Measurements from ENCODE around the gene MMRN2.
"Not testable (repeated sequence)": the region's sequence is repeated elsewhere in the genome, so short reads cannot be mapped to it uniquely, and the experiment has no call there.

The MMRN2 gene, protein sequence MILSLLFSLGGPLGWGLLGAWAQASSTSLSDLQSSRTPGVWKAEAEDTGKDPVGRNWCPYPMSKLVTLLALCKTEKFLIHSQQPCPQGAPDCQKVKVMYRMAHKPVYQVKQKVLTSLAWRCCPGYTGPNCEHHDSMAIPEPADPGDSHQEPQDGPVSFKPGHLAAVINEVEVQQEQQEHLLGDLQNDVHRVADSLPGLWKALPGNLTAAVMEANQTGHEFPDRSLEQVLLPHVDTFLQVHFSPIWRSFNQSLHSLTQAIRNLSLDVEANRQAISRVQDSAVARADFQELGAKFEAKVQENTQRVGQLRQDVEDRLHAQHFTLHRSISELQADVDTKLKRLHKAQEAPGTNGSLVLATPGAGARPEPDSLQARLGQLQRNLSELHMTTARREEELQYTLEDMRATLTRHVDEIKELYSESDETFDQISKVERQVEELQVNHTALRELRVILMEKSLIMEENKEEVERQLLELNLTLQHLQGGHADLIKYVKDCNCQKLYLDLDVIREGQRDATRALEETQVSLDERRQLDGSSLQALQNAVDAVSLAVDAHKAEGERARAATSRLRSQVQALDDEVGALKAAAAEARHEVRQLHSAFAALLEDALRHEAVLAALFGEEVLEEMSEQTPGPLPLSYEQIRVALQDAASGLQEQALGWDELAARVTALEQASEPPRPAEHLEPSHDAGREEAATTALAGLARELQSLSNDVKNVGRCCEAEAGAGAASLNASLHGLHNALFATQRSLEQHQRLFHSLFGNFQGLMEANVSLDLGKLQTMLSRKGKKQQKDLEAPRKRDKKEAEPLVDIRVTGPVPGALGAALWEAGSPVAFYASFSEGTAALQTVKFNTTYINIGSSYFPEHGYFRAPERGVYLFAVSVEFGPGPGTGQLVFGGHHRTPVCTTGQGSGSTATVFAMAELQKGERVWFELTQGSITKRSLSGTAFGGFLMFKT

DNA sequence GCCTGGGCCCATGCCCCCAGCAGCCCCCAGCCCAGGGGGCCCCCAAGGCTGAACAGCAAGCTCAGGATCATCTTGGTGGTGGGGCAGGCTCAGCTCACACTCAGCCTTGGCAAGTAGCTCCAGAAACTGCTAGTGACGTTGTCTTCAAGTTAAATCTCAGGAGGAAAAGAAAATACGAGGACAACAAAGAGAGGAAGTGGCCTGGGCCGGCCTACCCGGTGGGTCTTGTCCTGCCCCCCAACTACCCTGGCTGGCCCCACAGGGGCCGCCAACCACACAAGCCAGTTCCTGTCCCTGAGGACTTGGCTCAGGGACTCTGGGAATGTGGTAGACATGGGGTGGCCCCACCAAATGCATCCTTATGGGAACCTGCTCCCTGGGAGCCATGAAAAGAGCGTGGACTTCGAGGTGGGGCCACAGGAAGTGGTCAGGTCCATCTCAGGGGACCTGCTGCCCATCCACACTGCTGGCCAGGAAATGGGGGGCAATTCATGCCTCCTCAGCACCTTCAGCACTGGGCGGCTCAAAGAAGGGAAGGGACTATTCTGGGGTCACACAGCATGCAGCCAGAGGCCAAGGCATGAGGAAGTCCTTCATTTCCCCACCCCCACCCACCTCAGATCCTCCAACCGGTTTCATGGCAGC is at the start of gene MMRN2:
Gene MMRN2, minus strand, starts transcription at position 145 of the 645 bp plus-strand sequence. Its CDS starts 74 bp downstream, at position 71.
- in situ Hi-C loops (cut with HindIII; ENCODE audit: low sequenced_read_pairs): no loop called here

DNA sequence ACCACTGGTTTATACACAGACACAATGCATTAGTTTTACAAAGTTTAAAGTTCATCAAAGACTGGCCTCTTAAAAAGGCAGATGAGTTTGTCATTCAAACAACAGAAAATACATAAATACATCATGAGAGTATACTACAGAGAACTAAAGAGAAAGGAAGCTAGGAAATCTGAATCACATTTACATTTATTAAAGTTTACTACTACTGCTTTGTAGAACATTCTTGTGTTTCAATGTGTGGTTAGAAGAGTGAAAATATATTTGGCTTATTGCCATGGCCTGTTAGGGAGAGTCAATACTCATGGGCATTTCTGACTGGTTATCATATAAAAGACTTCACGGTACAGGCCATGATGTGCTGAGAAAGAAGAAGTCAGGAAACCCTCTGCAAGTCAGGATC is 49.7 kb upstream of the MMRN2 start:
- in situ Hi-C loops (cut with HindIII; ENCODE audit: low sequenced_read_pairs): not testable (repeated sequence)

DNA sequence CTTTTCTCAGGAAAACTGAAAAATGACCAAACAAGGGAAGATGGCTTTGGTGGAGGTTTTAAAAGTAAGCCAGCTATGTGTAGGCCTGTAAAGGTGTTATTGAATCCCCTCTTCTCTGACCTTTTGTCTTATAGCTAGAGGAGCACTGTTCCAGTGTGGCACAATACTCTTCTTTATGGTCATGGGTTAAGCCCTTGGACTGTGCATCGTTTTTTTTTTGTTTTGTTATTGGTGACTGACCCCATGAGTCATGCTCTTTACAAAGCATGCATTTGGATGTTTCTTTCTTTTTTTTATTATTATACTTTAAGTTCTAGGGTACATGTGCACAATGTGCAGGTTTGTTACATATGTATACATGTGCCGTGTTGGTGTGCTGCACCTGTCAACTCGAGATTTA is 43.1 kb upstream of the MMRN2 start:
- in situ Hi-C loops (cut with HindIII; ENCODE audit: low sequenced_read_pairs): no loop called here

DNA sequence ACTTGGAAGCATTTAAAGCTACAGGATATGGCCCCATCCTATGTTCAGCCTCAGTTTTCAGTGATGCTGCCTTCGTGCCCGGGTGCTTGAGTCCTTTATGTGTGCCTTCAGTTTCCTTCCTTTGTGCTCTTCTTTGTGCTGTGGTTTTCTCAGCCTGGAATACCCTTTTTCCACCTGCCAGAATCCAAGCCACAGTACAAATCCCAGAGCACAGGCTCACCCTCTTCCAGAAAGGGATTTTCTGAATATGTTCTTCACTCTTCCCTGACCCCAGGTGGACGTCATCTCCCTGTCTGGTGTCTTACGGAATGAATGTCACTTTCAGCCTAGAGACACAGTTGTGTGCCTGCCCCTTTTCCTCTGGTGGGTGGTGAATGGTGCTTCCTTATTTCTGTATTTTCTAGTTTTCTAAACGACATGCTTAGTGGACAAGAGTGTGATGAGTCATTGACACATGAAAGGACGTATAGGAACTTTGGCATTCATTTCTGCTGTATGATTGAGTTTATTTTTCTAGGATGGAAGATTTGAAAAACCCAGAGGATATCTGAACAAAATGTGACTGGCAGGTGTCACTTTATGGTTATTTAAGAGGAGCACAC is 42.5 kb upstream of the MMRN2 start:
- in situ Hi-C loops (cut with HindIII; ENCODE audit: low sequenced_read_pairs): not testable (repeated sequence)

DNA sequence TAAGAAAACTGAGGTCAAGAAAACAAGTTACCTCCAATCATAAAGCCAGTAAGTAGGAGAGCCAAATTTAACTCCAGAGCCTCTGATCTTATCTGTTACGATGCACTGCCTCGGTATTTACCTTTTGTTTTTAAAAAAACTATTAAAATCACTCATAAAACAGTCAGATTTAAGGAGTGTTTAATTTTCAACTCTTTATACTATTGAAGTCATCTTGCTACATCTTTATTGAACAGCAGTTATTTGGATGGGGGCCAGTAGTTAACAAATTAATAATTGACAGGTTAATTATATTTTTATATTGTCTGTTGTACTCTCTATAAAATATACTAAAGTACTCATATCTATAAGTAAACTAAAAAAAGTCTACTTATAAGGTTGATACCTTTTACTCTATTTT is 35.5 kb upstream of the MMRN2 start:
- in situ Hi-C loops (cut with HindIII; ENCODE audit: low sequenced_read_pairs): no loop called here

DNA sequence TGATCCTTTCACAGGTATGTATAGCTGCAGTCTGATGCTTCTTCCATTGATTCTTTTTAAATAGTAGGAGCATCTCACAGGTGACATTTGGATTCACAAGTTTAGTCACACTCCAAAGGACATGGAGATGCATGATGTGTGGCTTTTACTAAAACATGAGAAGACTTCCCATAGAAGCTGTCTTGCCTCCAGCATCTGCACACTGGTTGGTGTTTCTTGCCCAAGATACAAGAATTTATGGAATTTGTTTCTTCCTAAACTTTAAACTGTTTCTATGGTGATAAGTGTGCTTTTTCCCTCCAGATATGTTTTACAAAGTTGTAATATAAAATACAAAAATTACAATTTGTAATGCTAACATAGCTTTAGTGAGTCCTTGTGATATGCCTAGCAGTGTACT is 35.0 kb upstream of the MMRN2 start:
- in situ Hi-C loops (cut with HindIII; ENCODE audit: low sequenced_read_pairs): no loop called here

DNA sequence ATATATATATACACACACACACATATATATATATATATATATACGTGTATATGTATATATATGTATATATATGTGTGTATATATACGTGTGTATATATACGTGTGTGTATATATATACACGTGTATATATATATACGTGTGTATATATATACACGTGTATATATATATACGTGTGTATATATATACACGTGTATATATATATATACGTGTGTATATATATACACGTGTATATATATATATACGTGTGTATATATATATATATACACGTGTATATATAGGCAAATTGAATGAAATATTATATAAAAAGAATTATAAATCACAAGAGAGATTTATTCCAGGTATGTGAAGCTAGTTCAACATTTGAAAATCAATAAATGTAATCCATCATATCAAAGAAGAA is 33.9 kb upstream of the MMRN2 start:
- in situ Hi-C loops (cut with HindIII; ENCODE audit: low sequenced_read_pairs): not testable (repeated sequence)

DNA sequence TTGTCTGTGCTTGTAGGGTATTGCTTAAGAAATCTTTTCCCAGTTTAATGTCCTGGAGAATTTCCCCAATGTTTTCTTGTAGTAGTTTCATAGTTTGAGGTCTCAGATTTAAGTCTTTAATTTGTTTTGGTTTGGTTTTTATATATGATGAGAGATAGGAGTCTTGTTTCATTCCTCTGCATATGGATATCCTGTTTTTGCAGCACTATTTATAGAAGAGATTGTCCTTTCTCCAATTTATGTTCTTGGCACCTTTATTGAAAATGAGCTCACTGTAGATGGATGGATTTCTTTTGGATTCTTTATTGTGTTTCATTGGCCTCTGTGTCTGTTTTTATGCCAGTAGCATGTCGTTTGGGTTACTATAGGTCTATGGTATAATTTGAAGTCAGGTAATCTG is 31.1 kb upstream of the MMRN2 start:
- in situ Hi-C loops (cut with HindIII; ENCODE audit: low sequenced_read_pairs): no loop called here

DNA sequence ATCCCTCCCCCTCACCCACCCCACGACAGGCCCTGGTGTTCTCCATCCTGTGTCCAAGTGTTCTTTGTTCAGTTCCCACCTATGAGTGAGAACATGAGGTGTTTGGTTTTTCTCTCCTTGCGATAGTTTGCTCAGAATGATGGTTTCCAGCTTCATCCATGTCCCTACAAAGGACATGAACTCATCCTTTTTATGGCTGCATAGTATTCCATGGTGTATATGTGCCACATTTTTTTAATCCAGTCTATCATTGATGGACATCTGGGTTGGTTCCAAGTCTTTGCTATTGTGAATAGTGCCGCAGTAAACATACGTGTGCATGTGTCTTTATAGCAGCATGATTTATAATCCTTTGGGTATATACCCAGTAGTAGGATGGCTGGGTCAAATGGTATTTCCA is 27.1 kb upstream of the MMRN2 start:
- in situ Hi-C loops (cut with HindIII; ENCODE audit: low sequenced_read_pairs): not testable (repeated sequence)

DNA sequence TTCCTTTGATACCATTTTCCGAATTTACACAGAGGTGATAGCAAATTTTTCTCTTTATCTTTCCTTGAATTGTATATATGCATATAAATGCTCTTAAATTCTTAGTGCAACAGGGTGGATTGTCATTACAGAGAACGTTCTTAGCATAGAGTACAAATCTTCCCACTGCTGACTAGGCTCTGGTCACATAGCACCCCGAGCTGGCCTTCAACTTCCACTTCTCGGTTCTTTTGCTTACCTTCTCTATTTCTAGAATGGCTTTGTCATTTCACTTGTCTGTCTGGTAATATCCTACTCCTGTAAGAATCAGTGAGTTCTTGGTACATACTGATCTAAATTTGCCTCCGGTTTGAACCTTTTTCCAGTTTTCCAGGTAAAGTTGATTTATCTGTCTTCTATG is 24.3 kb upstream of the MMRN2 start:
- in situ Hi-C loops (cut with HindIII; ENCODE audit: low sequenced_read_pairs): no loop called here

DNA sequence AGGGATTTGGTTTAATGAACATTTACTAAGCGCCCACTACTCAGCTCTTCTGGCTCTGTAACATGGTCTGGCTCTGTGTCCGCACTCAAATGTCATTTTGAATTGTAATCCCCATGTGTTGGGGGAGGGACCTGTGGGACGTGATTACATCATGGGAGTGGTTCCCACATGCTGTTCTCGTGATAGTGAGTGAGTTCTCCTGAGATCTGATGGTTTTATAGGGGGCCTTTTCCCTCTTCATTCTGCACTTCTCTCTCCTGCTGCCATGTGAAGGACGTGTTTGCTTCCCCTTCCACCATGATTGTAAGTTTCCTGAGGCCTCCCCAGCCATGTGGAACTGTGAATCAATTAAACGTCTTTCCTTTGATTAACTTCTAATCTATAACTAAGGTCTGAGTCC is 23.6 kb upstream of the MMRN2 start:
- in situ Hi-C loops (cut with HindIII; ENCODE audit: low sequenced_read_pairs): not testable (repeated sequence)

DNA sequence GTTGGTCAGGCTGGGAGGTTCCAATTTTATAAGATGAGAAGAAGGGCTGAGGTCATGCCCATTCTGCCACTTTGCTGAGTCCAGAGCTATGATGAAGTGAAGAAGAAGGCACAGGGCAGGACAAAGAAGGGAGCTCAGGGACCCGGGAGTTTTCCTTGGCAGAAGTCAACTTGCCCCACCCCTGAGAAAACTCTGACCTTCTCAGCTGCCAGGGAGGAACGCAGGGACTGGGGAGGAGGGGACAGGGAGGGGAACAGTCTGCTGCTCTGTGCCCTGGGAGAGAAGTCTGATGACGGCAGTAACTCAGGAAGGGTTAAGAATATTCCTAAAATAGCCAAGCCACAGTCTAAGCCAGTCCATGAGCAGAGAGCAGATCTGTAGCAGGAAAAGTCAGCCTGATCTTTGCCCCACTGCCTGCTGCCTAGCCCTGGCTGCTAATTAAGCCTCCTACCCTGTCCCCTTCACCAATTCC is 22.6 kb upstream of the MMRN2 start:
- in situ Hi-C loops (cut with HindIII; ENCODE audit: low sequenced_read_pairs): no loop called here

DNA sequence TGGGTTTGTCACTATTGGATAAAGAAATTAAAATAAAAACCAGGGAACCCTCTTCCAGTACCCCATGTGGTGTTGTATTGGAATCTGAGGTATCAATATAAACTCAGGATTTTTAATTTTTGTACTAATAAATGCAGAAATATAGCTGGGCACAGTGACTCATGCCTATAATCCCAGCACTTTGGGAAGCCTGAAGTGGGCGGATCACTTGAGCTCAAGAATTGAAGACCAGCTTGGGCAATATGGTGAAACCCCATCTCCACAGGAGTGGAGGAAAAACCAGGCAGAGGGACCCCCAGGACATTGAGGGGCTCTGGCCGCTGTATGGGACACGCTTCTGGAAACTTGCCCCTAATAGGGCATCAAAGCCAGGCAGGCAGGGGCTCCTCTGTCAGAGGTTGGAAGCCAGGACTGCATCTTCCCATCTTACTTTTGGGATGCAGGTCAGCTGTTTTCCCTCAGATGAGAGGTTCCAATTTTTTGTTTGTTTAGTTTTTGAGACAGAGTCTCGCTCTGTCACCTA is 21.9 kb upstream of the MMRN2 start:
- in situ Hi-C loops (cut with HindIII; ENCODE audit: low sequenced_read_pairs): no loop called here

DNA sequence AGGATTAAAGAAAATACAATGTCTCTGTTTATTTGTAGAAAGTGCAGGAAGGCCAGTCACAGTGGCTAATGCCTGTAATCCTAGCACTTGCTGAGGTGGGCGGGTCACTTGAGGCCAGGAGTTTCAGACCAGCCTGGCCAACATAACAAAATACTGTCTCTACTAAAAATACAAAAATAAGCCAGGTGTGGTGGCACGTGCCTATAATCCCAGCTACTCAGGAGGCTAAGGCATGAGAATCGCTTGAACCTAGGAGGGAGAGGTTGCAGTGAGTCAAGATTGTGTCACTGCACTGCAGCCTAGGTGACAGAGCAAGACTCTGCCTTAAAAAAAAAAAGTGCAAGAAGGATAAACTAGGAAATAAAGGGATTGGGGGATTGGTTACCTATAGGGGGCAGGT is 21.0 kb upstream of the MMRN2 start:
- in situ Hi-C loops (cut with HindIII; ENCODE audit: low sequenced_read_pairs): not testable (repeated sequence)

DNA sequence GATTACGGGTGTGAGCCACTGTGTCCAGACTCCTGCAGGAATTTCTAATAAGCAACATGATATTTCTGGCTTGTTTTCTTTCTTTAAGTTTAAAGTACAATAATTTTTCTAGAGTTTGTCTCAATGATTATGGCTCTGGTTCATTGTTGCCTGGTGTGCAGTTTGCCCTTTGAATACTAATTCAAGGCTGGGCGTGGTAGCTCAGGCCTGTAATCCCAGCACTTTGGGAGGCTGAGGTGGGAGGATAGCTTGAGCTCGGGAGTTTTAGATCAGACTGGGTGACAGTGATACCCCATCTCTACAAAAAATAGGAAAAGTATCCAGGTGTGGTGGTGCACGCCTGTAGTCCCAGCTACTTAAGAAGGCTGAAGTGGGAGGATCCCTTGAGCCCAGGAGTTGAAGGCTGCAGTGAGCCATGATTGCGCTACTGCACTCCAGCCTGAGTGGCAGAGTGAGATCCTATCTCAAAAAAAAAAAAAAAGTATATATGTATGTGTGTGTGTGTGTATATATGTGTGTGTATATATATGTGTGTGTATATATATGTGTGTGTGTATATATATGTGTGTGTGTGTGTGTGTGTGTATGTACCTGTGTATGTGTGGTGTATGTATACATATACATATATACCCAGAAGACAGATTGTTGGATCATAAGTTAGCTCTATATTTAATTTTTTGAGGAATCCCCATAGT is 19.1 kb upstream of the MMRN2 start:
- in situ Hi-C loops (cut with HindIII; ENCODE audit: low sequenced_read_pairs): no loop called here

DNA sequence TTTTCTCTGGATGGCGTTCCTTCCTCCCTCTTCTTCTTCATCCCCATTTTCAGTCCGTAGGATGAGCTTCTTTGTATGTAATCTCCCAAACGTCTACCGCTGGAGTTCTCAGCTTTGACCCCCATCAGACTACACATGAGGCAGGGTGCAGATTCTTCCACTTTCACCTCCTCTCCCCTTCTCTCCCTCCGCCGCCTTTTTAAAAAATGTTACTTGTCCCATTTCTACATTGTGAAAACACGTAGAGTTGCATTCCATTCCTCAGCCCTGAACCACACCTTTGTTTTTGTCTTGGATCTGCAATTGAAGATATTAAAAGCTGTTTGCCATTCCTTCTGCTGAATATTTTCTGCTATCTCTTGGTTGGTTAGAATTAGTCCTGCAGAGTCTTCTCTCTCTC is 17.1 kb upstream of the MMRN2 start:
- in situ Hi-C loops (cut with HindIII; ENCODE audit: low sequenced_read_pairs): no loop called here

DNA sequence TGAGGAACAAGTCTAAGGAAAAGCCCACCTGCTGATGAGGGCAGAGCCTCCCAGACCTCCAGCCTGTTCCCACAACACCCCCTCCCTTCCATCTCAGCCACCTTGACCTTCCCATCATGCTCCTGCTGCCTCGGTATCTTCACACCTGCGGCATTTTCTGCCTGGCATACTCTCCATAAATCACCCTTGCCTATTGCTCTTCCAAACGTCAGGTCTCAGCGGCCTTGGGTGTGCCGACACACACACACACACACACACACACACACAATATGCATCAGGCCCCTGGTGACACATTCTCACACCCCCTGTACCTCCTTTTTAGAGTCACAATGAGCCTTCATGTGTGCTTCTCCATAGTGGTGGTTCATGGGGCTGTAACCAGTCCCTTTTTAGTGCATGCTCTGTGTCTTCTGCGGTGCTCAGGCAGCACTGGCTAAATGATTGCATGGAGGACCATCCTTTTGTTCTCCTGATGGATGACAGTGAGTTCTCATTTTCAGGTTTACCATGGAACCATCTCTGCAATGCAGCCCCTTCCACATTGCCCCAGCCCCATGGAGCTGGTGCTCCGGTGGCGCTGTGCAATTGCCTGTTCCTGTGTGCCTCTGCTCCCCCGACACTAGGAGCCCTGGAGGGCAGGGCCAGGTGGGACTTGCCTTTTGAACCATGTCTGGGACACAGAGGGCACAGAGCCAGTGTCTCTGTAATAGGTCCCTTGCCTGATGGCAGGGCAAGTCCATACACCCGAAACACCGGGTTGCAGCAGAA is 15.4 kb upstream of the MMRN2 start:
- in situ Hi-C loops (cut with HindIII; ENCODE audit: low sequenced_read_pairs): no loop called here

DNA sequence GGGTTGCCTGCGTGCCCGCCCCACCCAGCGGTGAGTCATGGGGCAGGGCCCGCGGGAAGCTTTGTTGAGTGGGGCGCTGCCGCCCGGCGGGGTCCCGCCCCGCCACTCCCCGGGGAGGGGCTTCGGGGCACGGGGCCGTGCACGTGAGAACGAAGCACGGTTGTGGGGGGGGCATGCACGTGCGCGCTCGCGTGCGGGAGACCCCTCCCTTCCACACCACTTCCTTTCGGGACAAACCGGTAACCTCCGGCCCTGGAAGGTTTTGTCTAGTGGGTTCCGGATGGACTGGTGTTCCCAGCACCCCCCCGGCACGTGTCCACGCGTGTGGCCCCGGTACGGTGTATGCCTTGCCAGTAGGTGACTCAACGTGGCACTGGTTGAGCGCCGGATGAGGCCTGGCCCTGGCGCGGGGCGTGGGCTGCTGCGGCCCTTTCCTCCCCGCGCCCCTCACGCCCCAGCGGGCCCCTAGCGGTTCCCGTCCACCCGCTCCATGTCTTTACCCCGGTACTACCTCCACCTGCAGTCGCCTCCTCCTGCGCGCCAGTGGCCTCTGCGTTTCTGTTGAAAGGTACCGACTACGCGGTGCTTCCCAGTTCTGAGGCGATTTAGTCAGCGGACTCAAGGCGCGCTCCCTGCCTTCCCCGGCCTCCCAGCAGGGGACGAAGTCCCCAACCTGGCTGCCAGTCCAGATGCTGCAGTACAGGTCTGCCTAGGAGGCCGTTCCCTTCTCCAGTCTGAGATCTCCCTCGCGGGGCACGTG is 14.0 kb upstream of the MMRN2 start:
- in situ Hi-C loops (cut with HindIII; ENCODE audit: low sequenced_read_pairs): no loop called here

DNA sequence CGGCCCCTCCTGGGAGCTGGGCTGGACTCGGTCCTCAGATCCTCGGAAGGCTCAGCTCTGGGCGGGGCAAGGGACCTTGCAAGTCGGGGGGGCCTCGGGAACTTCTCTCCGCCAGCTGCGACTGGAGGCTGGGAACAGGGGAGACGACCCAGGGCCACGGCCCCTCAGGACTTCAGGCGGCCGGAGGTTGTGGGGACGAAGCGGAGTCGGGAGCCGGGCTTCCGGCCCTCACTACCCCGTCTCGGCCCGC is 13.5 kb upstream of the MMRN2 start:
- in situ Hi-C loops (cut with HindIII; ENCODE audit: low sequenced_read_pairs): no loop called here

All from endothelial cell of hepatic sinusoid (primary cell).